K562 (cell line): ENCODE data around the gene MACROH2A2. TPM values are rescaled to one million over a fixed set of nuclear protein-coding genes. Genes with fewer than 3 reads are reported as not detected.

Source experiments
- ATAC-seq: fragments of 200-7000 bp; cut with Tn5 transposase; 3 replicates; pipeline ENCODE4 v1.9.1; 2020; ENCODE audit warnings: moderate library complexity
- BruUV-seq: library from RNA; stranded (reverse); fragments of 400-500 nt; replicated peaks from 2 replicates; lab custom pipeline; 2021; lab: Mats Ljungman, UMichigan
- CTCF ChIA-PET: fragments of 300-600 bp; formaldehyde crosslinking; extraction: SDS; loops from one replicate; lab custom pipeline; 2021; ENCODE audit warnings: low intra/inter-chr PET ratio; lab: Yijun Ruan, JAX
- POLR2A ChIA-PET: fragments of 300-600, 350-650 bp; sonication (Branson Sonifier 250); formaldehyde crosslinking; extraction: SDS; loops from one replicate; lab custom pipeline; 2021; ENCODE audit warnings: antibody characterized with exemption, inconsistent platforms; lab: Yijun Ruan, JAX
- DNase-seq, 4 experiments: peaks; one replicate each; pipeline versions ENCODE4 v3.0.0 to v3.0.0-alpha.2; 2011 to 2018; ENCODE audit warnings: low spot score in 3 of 4, mixed read lengths in 3 of 4; ENCODE audit errors: extremely low read depth in 1 of 4
- FAIRE-seq: peaks from 2 replicates; lab custom pipeline; 2011; peaks lifted over from hg19 to GRCh38; lab: Jason Lieb, UNC
- H2AFZ ChIP-seq: 2 replicates; pipeline ENCODE4 v1.6.0; 2011; ENCODE audit warnings: low read depth, low read length, control low read depth, inconsistent platforms
- H3K27ac ChIP-seq: fragments of 200-600 bp; 3 replicates; pipeline ENCODE4 v1.8.0; 2011; ENCODE audit warnings: low read depth, mild to moderate bottlenecking, control low read depth, inconsistent platforms, low read length, moderate library complexity, mixed read lengths; ENCODE audit errors: extremely low read depth
- H3K27me3 ChIP-seq, 2 experiments: fragments of 300-600 bp in 1 of 2; 2 replicates in 1 of 2; 3 replicates in 1 of 2; pipeline versions ENCODE4 v1.6.0 to v1.8.0; 2011; ENCODE audit warnings: inconsistent platforms in 2 of 2, low read length in 2 of 2, mild to moderate bottlenecking in 1 of 2, mixed read lengths in 1 of 2, moderate library complexity in 1 of 2; ENCODE audit not compliant: control insufficient read depth in 2 of 2, insufficient read depth in 2 of 2
- H3K36me3 ChIP-seq: fragments of 300-600 bp; 3 replicates; pipeline ENCODE4 v1.8.0; 2011; ENCODE audit warnings: mild to moderate bottlenecking, low read length, inconsistent platforms; ENCODE audit not compliant: control insufficient read depth, insufficient read depth
- H3K4me1 ChIP-seq, 2 experiments: fragments of 200-600 bp in 1 of 2; replicated peaks in 1 of 2; 2 replicates in 1 of 2; 3 replicates in 1 of 2; pipeline versions ENCODE4 v1.5.1 to v1.8.0; 2011; ENCODE audit warnings: inconsistent platforms in 2 of 2, low read length in 2 of 2, mild to moderate bottlenecking in 1 of 2, mixed read lengths in 1 of 2, moderate library complexity in 1 of 2; ENCODE audit not compliant: control insufficient read depth in 2 of 2, insufficient read depth in 2 of 2
- H3K4me2 ChIP-seq: 2 replicates; pipeline ENCODE4 v1.6.1; 2011; ENCODE audit warnings: low read length, control low read depth, inconsistent platforms, mixed read lengths; ENCODE audit not compliant: insufficient read depth
- H3K4me3 ChIP-seq: fragments of 200-600 bp; sonication (generic), shearing (Covaris generic); 2 replicates; pipeline ENCODE4 v1.5.1; 2016; ENCODE audit warnings: control low read depth, inconsistent platforms
- H3K79me2 ChIP-seq: fragments of 200-600 bp; 3 replicates; pipeline ENCODE4 v1.8.0; 2011; ENCODE audit warnings: low read length, inconsistent platforms; ENCODE audit not compliant: control insufficient read depth, insufficient read depth
- H3K9ac ChIP-seq, 2 experiments: 2 replicates each; pipeline versions ENCODE4 v1.6.0 to v1.6.1; 2011; ENCODE audit warnings: low read depth in 2 of 2, low read length in 2 of 2, control low read depth in 1 of 2, inconsistent platforms in 1 of 2, mild to moderate bottlenecking in 1 of 2, mixed read lengths in 1 of 2; ENCODE audit not compliant: insufficient read depth in 1 of 2
- H3K9me1 ChIP-seq: one replicate; pipeline ENCODE4 v1.6.0; 2011; ENCODE audit warnings: inconsistent platforms, mild to moderate bottlenecking, low read length, moderate library complexity; ENCODE audit not compliant: control insufficient read depth, insufficient read depth
- H3K9me3 ChIP-seq: replicated peaks from 2 replicates; pipeline ENCODE4 v1.5.1; 2011; ENCODE audit warnings: low read depth, low read length, inconsistent platforms; ENCODE audit not compliant: control insufficient read depth, insufficient read depth
- H4K20me1 ChIP-seq: replicated peaks from 2 replicates; pipeline ENCODE4 v1.6.1; 2011; ENCODE audit warnings: low read length, inconsistent platforms, mixed read lengths; ENCODE audit not compliant: control insufficient read depth, insufficient read depth
- BRCA1 ChIP-seq, 2 experiments: fragments of 450-650 bp in 1 of 2; sonication (generic) in 1 of 2; formaldehyde crosslinking in 1 of 2; IDR thresholded peaks; 2 replicates each; pipeline versions ENCODE4 v1.5.0 to v1.6.1; 2017 to 2020; ENCODE audit warnings: mild to moderate bottlenecking in 1 of 2, missing genetic modification reagents in 1 of 2
- HMG20B ChIP-seq: fragments of 250-450 bp; sonication (Bioruptor Pico); IDR thresholded peaks from 2 replicates; pipeline ENCODE4 v1.5.0; 2021; ENCODE audit warnings: mild to moderate bottlenecking
- KLF10 ChIP-seq: fragments of 250-450 bp; sonication (Bioruptor Pico); IDR thresholded peaks from 2 replicates; pipeline ENCODE4 v1.6.1; 2021; ENCODE audit warnings: matching md5 sums
- MTA2 ChIP-seq: fragments of 450-650 bp; IDR thresholded peaks from 2 replicates; pipeline ENCODE4 v1.6.1; 2016; ENCODE audit warnings: low read depth
- MYBL2 ChIP-seq, 2 experiments: fragments of 450-650 bp in 1 of 2; sonication (generic) in 1 of 2; formaldehyde crosslinking in 1 of 2; IDR thresholded peaks; 2 replicates each; pipeline versions ENCODE4 v1.6.1 to v1.8.1; 2017 to 2022; ENCODE audit warnings: borderline replicate concordance in 1 of 2, inconsistent platforms in 1 of 2, low read depth in 1 of 2, mild to moderate bottlenecking in 1 of 2, missing genetic modification reagents in 1 of 2, moderate library complexity in 1 of 2
- NCOA2 ChIP-seq, 2 experiments: fragments of 450-650 bp; IDR thresholded peaks; 2 replicates each; pipeline ENCODE4 v1.6.1; 2018; ENCODE audit warnings: mild to moderate bottlenecking in 2 of 2, moderate library complexity in 1 of 2; ENCODE audit not compliant: partially characterized antibody in 2 of 2
- RAD51 ChIP-seq: fragments of 450-650 bp; IDR thresholded peaks from 2 replicates; pipeline ENCODE4 v1.7.1; 2016; ENCODE audit warnings: low read depth, mild to moderate bottlenecking, borderline replicate concordance
- RFX1 ChIP-seq: fragments of 450-650 bp; IDR thresholded peaks from 2 replicates; pipeline ENCODE4 v1.6.1; 2016; ENCODE audit warnings: mild to moderate bottlenecking, moderate library complexity
- SMAD1 ChIP-seq: fragments of 150-350 bp; IDR thresholded peaks from 2 replicates; pipeline ENCODE4 v1.6.1; 2014; ENCODE audit warnings: low read length, low read depth; ENCODE audit not compliant: partially characterized antibody
- TAL1 ChIP-seq: fragments of 450-650 bp; IDR thresholded peaks from 2 replicates; pipeline ENCODE4 v1.6.1; 2016; ENCODE audit warnings: mild to moderate bottlenecking
- ZKSCAN1 ChIP-seq: fragments of 150-350 bp; IDR thresholded peaks from 2 replicates; pipeline ENCODE4 v1.6.1; 2016; ENCODE audit warnings: low read depth, low read length
- ZNF324 ChIP-seq: fragments of 250-450 bp; sonication (Bioruptor Pico); IDR thresholded peaks from 2 replicates; pipeline ENCODE4 v1.4.0; 2020; ENCODE audit warnings: mild to moderate bottlenecking
- WGBS: fragments of 100-300 bp; shearing (Covaris generic); methylation state at CpG from one replicate; pipeline ENCODE4 v1.1.6; 2016; ENCODE audit warnings: low coverage, mixed read lengths; ENCODE audit not compliant: insufficient coverage; ENCODE audit errors: missing lambda C conversion rate; 5-methylcytosine and 5-hydroxymethylcytosine counted together
- in situ Hi-C: fragments of 300-500 bp; cut with MboI; formaldehyde crosslinking; loops from 4 replicates; pipeline ENCODE4 v1.15.0; 2018; ENCODE audit warnings: inconsistent platforms, mixed read lengths
- intact Hi-C: fragments of 100-400 bp; cut with micrococcal nuclease; formaldehyde crosslinking; loops from 2 replicates; pipeline ENCODE4 v1.14.2; 2022
- polyA plus RNA-seq, 8 experiments: library from polyadenylated mRNA; depleted of rRNA in 4 of 8; stranded (reverse) in 5 of 8; unstranded in 3 of 8; fragments of >200 nt; fragmentation: Nextera tagmentation in 2 of 8; fragmentation: Illumina TruSeq in 1 of 8; extraction: Ambion mirVana in 2 of 8; extraction: Trizol in 1 of 8; gene quantifications; 2 replicates each; pipeline versions ENCODE4 v1.2.1 to v1.2.3, GENCODE V29; 2011 to 2014; ENCODE audit warnings: inconsistent platforms in 1 of 8, missing spikeins in 1 of 8
- total RNA-seq, 7 experiments: library from RNA; depleted of rRNA in 6 of 7; stranded (reverse); fragments of >200 nt in 6 of 7; fragmentation: Illumina TruSeq in 2 of 7; extraction: Trizol in 2 of 7; gene quantifications; 2 replicates each; pipeline versions ENCODE4 v1.2.1 to v1.2.3, GENCODE V29; 2011 to 2021; ENCODE audit warnings: low replicate concordance in 1 of 7
- TF ChIP-seq, protein P1 (sequence below): fragments of 250-450 bp; sonication (Bioruptor Pico); IDR thresholded peaks from 2 replicates; pipeline ENCODE4 v1.8.0; 2021; ENCODE audit warnings: moderate library complexity, mild to moderate bottlenecking, inconsistent platforms
- TF ChIP-seq, protein P2 (sequence below): sonication (generic); formaldehyde crosslinking; IDR thresholded peaks from 2 replicates; pipeline ENCODE4 v1.8.0; 2022; ENCODE audit warnings: mild to moderate bottlenecking, missing genetic modification reagents, borderline replicate concordance
- TF ChIP-seq, protein P3 (sequence below): fragments of 450-650 bp; formaldehyde crosslinking; IDR thresholded peaks from 2 replicates; pipeline ENCODE4 v1.4.0; 2020; ENCODE audit warnings: mild to moderate bottlenecking, moderate library complexity

MACROH2A2 gene
- total and polyA plus RNA-seq, 9 of the 15 experiments (the other 6 are each of a cell fraction or from before 2014, with no cell fraction given): 0.07 TPM; not detected in 8

DNA sequence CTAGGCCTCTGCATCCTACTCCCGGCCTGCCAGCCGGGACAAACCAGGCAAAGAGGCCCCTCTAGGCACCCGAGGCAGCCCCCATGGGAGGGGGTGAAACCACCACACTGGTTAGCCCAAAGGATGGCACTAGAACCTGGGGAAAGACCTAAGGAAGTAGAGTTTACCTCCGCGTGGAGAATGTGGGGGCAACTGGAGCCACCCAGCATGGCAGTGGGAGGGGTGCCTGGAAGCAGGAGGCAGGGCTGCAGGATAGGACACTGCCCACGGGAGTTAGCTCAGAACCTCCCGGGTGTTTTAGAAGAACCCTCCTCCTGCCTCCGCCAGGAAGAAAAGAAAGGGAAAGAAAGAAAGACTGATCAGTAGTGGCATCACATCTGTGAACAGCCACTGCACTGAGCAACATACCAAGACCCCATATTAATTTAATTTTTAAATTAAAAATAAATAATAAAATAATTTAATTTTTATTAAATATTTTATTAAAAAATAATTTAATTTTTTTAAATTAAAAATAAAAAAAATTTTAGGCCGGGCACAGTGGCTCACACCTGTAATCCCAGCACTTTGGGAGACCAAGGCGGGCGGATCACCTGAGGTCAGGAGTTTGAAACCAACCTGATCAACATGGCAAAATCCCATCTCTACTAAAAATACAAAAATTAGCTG lies 68.8 kb downstream of the MACROH2A2 start (continued):
- TF ChIP-seq, protein P1, sequence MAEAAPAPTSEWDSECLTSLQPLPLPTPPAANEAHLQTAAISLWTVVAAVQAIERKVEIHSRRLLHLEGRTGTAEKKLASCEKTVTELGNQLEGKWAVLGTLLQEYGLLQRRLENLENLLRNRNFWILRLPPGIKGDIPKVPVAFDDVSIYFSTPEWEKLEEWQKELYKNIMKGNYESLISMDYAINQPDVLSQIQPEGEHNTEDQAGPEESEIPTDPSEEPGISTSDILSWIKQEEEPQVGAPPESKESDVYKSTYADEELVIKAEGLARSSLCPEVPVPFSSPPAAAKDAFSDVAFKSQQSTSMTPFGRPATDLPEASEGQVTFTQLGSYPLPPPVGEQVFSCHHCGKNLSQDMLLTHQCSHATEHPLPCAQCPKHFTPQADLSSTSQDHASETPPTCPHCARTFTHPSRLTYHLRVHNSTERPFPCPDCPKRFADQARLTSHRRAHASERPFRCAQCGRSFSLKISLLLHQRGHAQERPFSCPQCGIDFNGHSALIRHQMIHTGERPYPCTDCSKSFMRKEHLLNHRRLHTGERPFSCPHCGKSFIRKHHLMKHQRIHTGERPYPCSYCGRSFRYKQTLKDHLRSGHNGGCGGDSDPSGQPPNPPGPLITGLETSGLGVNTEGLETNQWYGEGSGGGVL (CRISPR knock-in tag): no peak
- no peak for TF ChIP-seq SMAD1
- TF ChIP-seq MTA2: no peak
- TF ChIP-seq, all 486 proteins: peak for 0

DNA sequence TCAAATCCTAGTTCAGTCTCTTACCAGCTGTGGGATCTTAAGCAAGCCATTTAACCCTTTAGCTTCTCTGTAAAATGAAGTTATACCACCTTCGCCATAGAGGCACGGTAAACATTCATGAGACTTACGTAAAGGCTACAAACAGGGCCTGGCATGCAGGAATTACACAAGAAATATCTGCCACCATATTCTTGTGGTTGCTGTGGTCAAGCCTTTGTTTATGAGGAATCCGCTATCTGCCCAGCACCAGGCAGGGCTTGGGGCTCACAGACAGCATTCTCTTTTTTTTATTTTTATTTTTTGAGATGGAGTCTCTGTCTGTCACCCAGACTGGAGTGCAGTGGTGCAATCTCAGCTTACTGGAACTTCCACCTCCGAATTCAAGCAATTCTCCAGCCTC lies 70.1 kb downstream of the MACROH2A2 start:
- no peaks in the 10 kb centered on the region for H3K9me3 ChIP-seq
- no TSS peak for BruUV-seq
- no peak overlapping the region for H3K4me2 ChIP-seq
- no peak overlapping the region for H3K9ac ChIP-seq
- POLR2A ChIA-PET: interaction anchor here (0.6 to 1.5 kb wide), 3 partner anchors 13 to 1350 kb away, joined by 3 to 6 read pairs (median 3); partner anchors contain the start of gene SAR1A
- intact Hi-C loops (no loop called here), in situ Hi-C loops (no loop called here)
- H3K4me3 ChIP-seq: no peak overlapping the region
- no peaks in the 10 kb centered on the region for H3K79me2 ChIP-seq
- H3K27me3 ChIP-seq: no peaks in the 10 kb centered on the region; a peak in 1 of 5 replicates
- ATAC-seq (no peak), DNase-seq (no peak), FAIRE-seq (no peak)
- CTCF ChIA-PET: no interaction called here
- H3K27ac ChIP-seq: no peak overlapping the region
- 66% methylated on average over 5 of the region's 5 CpGs for WGBS
- no peak overlapping the region for H2AFZ ChIP-seq
- H4K20me1 ChIP-seq: no peaks in the 10 kb centered on the region; the same call in 1 of the 2 replicates
- H3K9me1 ChIP-seq: no peaks in the 10 kb centered on the region
- peaks cover 15% of the 10 kb centered on the region; the same call in 2 of the 3 replicates for H3K36me3 ChIP-seq
- peaks cover 4 to 12% of the 10 kb centered on the region in 2 experiments; a peak in 4 of 5 replicates for H3K4me1 ChIP-seq
- TF ChIP-seq RFX1 (no peak), KLF10 (no peak), MYBL2 (IDR thresholded peaks at IDR 0.05; ENCODE audit: low read depth) (no peak), MYBL2 (CRISPR knock-in tag; IDR thresholded peaks at IDR 0.05; ENCODE audit: borderline replicate concordance) (no peak), TAL1 (peak; percentile 54), BRCA1 (IDR thresholded peaks at IDR 0.05) (no peak), BRCA1 (CRISPR knock-in tag; IDR thresholded peaks at IDR 0.05) (no peak), NCOA2 (IDR thresholded peaks at IDR 0.05; ENCODE audit: partially characterized antibody in 2 of 2) (no peak), ZNF324 (CRISPR knock-in tag) (no peak), RAD51 (no peak), HMG20B (CRISPR knock-in tag) (no peak), ZKSCAN1 (no peak)
- TF ChIP-seq, protein P2, sequence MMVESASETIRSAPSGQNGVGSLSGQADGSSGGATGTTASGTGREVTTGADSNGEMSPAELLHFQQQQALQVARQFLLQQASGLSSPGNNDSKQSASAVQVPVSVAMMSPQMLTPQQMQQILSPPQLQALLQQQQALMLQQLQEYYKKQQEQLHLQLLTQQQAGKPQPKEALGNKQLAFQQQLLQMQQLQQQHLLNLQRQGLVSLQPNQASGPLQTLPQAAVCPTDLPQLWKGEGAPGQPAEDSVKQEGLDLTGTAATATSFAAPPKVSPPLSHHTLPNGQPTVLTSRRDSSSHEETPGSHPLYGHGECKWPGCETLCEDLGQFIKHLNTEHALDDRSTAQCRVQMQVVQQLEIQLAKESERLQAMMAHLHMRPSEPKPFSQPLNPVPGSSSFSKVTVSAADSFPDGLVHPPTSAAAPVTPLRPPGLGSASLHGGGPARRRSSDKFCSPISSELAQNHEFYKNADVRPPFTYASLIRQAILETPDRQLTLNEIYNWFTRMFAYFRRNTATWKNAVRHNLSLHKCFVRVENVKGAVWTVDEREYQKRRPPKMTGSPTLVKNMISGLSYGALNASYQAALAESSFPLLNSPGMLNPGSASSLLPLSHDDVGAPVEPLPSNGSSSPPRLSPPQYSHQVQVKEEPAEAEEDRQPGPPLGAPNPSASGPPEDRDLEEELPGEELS (CRISPR knock-in tag): no peak
- TF ChIP-seq, protein P3, sequence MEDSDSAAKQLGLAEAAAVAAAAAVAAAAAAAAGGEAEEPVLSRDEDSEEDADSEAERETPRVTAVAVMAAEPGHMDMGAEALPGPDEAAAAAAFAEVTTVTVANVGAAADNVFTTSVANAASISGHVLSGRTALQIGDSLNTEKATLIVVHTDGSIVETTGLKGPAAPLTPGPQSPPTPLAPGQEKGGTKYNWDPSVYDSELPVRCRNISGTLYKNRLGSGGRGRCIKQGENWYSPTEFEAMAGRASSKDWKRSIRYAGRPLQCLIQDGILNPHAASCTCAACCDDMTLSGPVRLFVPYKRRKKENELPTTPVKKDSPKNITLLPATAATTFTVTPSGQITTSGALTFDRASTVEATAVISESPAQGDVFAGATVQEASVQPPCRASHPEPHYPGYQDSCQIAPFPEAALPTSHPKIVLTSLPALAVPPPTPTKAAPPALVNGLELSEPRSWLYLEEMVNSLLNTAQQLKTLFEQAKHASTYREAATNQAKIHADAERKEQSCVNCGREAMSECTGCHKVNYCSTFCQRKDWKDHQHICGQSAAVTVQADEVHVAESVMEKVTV (CRISPR knock-in tag): no peak
